ENCODE results near the gene SLC38A10.
"Not testable (repeated sequence)": the region's sequence is repeated elsewhere in the genome, so short reads cannot be mapped to it uniquely, and the experiment has no call there.

SLC38A10 gene

GRCh38 chr17:81312624-81313325, 17.7 kb upstream of the SLC38A10 start:
- DNase-seq (ENCODE audit: low read depth in 2 of 2), result no peak

- no peak for DNase-seq (ENCODE audit: low read depth in 2 of 2)
Observed at GRCh38 chr17:81311946-81312345, 16.8 kb upstream of the SLC38A10 start.

DNA sequence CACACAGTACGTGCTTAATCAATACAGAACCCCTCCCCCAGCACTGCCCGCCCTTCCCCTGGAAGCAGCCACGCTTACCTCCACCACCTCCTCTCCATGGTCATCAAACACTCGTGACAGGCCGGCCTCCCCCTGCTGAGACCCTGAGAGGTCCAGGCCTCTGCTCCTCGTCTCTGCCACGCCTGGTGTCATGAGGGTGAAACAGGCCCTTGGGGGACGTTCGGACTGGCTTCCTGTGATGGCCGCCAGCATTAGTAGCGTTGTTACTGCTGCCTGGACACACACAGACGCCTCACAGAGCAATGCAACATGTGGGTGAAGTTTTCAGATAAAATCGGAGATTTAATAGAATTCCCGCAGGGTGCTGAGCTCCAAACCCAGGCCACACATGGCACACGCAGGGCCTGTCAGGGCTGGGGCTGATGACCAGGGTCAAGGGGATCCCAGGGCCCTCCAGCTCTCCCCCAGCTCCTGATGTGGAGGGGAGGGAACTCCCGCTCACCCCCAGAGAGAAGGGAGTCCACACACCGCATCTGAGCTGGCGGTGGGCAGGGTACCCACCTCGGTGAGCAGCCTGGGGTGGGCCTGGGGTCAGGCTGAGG, 15.9 kb upstream of the SLC38A10 start:
- no peak for DNase-seq (ENCODE audit: low read depth in 2 of 2)

GRCh38 chr17:81309859-81310839, 15.0 kb upstream of the SLC38A10 start:
- DNase-seq (ENCODE audit: low read depth in 2 of 2), result no peak

DNA sequence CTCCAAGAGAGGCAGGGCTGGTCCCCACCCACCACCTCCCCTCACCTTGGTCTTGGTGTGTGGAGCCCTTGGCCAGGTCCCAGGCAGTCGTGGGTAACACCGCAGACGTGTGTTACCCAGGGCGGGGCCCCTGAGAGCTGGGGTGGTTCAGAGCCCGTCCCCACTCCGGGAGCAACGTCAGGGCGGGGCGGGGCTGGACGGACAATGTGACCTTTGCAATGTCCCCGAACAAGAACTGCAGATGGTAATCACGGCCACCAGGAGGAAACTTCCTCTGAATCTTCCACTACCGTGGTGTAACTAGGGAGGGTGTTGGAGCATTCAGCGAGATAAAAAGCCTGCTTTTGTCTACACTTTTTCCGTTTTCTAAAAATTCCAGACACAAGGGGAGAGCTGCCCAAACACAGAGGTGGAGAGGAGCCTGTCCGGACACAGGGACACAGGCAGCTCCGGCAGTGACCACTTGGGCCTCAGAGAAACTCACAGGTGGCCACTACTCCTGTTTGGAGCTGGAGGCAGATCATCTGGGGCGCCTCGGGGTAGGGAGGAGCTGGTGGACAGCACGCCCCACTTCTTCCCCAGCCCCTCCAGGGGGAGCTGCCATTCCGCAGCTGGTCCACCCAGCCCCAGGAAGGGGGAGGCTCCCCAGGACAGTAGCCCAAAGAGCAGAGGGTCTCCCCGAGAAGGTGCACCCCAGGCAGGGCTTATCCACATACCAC, 14.2 kb upstream of the SLC38A10 start:
- DNase-seq (ENCODE audit: low read depth in 2 of 2), result peak; percentile 23 to 27

GRCh38 chr17:81308784-81309139, 13.7 kb upstream of the SLC38A10 start:
- not testable (repeated sequence) for DNase-seq (ENCODE audit: low read depth in 2 of 2)

GRCh38 chr17:81307636-81308560, 12.8 kb upstream of the SLC38A10 start:
- no peak for DNase-seq (ENCODE audit: low read depth in 2 of 2)

DNA sequence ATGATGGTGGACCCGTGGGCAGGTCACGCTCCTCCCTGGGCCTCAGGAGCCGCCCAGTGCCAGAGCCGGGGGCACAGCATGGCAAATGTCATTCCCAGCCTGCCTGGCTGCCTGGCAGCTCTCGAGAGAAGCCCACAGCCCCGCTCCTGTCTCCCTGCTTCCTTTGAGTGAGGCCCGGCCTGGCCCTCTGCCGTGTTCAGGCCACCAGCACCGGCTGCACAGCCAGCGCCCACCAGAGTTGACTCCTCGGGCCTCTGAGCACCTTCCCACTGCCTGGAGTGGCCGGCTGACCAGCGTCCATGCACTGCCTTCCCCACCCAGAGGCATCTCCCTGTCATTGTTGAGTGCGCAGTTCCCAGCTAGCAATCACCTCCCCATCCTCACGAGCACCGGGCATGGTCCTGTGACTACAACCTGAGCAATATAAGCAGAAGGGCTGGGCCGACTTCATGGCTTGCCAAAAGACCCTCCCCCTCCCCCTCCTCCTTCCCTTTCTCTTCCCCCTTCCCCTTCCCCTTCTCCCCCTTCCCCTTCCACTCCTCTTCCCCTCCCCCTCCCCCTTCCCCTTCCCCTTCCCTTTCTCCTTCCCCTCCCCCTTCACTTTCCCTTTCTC, 11.9 kb upstream of the SLC38A10 start:
- DNase-seq (ENCODE audit: low read depth in 2 of 2), result no peak

DNA sequence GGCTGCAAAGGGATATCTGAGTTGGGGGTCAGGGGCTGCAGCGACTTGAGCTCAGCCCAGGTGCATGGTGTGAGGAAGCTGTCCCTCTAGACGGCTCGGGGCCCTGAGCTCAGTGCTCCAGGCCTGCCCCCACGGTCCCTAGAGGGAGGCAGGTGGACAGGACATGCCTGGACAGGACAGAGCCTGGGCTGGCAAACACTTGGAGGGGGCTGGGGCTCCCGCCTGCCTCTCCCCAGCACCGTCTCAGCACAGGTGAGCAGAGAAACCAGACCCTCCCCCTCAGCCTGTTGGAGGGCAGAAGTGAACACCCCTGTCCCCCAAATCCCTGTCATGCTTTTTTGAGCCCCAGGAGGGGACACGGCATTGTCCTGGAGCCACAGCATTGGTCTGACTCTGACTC, 11.4 kb upstream of the SLC38A10 start:
- DNase-seq (ENCODE audit: low read depth in 2 of 2), result no peak

DNA sequence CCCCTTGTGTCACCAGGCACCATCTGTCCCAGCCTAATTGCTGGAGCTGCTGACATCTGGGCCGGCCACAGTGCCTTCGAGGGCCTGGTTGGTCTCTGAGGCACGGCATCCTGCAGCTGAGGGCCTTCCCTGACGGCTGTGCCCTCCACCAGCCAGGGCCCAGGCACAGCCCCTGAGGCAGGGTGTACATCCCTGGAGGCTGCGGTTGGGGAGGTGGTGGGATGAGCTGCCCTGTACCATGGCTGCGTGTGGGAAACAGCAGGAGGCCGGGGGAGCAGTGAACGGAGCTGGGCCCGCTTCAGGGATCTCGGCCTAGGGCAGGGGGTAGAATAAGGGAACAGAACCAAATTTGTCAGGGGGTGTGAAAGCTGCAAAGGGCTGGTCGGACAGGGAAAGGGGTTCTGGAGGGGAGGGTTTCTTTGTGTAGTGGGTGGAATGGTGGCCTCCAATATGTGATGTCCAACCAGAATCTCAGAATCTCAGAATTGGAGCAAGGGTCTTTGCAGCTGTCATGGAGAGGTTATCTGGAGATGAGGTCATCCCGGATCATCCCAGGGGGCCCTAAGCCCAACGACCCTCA, 10.0 kb upstream of the SLC38A10 start:
- DNase-seq (ENCODE audit: low read depth in 2 of 2), result no peak

GRCh38 chr17:81304196-81305015, 9.3 kb upstream of the SLC38A10 start:
- no peak for DNase-seq (ENCODE audit: low read depth in 2 of 2)

- DNase-seq (ENCODE audit: low read depth in 2 of 2), result no peak
Observed at GRCh38 chr17:81303385-81303784, 8.3 kb upstream of the SLC38A10 start.

DNA sequence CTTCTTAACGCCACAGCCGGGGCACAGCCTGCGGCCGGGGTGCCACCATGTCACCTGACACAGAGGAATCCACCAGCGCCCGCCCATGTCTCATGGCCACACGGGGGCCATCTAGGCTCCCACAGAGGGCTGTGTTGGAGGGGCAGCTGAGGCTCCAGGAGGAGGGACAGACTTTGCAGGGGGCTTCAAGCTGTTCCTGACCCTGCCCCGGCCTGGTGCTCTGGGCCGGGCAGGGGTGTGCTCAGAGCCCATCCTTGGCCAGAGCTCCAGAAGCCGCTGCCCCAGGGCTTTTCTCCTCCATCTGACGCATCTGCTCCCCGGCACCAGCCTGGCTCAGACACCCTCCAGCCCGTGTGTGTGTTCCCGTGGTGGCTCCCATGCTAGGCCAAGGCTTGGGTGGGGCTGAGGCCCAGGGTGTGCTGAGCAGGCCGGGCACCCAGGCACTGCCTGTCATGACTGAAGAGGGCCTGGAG, 7.8 kb upstream of the SLC38A10 start:
- no peak for DNase-seq (ENCODE audit: low read depth in 2 of 2)

DNA sequence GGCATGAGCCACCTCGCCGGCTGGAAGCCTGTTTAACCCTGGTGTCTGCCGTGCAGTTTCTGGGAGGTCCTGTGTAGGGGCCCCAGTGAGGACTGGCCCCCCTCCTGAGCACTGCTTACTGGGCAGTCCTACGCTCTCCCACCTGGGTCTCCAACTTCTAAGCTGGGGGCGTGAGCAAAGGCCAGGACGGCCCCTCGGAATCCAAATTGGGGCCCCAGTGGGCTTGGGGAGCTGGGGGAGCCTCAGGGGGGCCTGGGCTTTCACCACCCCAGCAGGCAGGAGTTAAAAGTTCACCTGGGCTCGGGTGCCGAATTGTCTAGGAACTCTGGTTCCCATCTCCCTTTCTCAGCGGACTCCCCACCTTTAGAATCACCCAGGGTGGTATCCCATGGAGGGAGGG, 7.2 kb upstream of the SLC38A10 start:
- no peak for DNase-seq (ENCODE audit: low read depth in 2 of 2)

GRCh38 chr17:81301195-81302144, 6.4 kb upstream of the SLC38A10 start:
- no peak for DNase-seq (ENCODE audit: low read depth in 2 of 2)

DNA sequence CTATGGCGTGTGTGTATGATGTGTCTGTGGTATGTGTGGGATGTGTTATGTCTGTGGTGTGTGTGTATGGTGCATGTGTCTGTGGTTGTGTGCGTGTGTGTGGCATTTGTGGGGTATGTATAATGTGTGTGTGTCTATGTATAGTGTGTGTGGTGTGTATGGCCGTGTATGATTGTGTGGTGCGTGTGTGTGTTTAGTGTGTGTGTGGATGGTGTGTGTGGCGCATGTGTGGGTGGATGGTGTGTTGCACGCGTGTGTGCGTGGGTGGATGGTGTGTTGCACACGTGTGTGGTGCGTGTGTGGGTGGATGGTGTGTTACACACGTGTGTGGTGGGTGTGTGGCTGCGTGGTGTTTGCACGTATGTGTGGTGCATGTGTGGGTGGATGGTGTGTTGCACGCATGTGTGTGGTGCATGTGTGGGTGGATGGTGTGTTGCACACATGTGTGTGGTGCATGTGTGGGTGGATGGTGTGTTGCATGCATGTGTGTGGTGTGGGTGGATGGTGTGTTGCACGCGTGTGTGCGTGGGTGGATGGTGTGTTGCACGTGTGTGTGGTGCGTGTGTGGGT, 5.6 kb upstream of the SLC38A10 start:
- DNase-seq (ENCODE audit: low read depth in 2 of 2), result no peak

- DNase-seq (ENCODE audit: low read depth in 2 of 2), result no peak
Observed at GRCh38 chr17:81299846-81300585, 4.9 kb upstream of the SLC38A10 start.

All from stimulated activated CD4-positive, alpha-beta T cell treated with anti-CD3 and anti-CD28 coated beads, Interleukin-4, amount 100 ng/mL, for 48 hours (primary cell).